CD14-positive monocyte (primary cell): Measurements from ENCODE around the gene PPARGC1A. TPM values are rescaled to one million over a fixed set of nuclear protein-coding genes. Genes with fewer than 3 reads are reported as not detected.

ENCODE experiments used
- DNase-seq, 3 donors: peaks; one replicate each; pipeline ENCODE4 v3.0.0-alpha.2; 2011 to 2022
- H2AFZ ChIP-seq: 2 replicates; pipeline ENCODE4 v1.6.0; 2012; ENCODE audit warnings: mild to moderate bottlenecking, low read depth, low read length, inconsistent platforms; ENCODE audit not compliant: insufficient read depth, poor library complexity, severe bottlenecking
- H3K27ac ChIP-seq, 2 donors: 1 replicate in 1 of 2; 2 replicates in 1 of 2; pipeline ENCODE4 v1.5.1; 2012 to 2013; ENCODE audit warnings: low read length in 2 of 2, control low read depth in 1 of 2, inconsistent platforms in 1 of 2, low read depth in 1 of 2, mild to moderate bottlenecking in 1 of 2
- H3K27me3 ChIP-seq, 2 donors: one replicate each; pipeline versions ENCODE4 v1.6.0 to v1.6.1; 2011 to 2013; ENCODE audit warnings: low read length in 2 of 2; ENCODE audit not compliant: control insufficient read depth in 2 of 2, insufficient read depth in 2 of 2
- H3K36me3 ChIP-seq, 2 donors: replicated peaks in 1 of 2; 1 replicate in 1 of 2; 2 replicates in 1 of 2; pipeline versions ENCODE4 v1.5.1 to v1.6.1; 2012 to 2013; ENCODE audit warnings: low read length in 2 of 2, control low read depth in 1 of 2, inconsistent platforms in 1 of 2, mild to moderate bottlenecking in 1 of 2; ENCODE audit not compliant: insufficient read depth in 2 of 2, control insufficient read depth in 1 of 2
- H3K4me1 ChIP-seq, 2 donors: 1 replicate in 1 of 2; 2 replicates in 1 of 2; pipeline versions ENCODE4 v1.5.1 to v1.6.1; 2012 to 2013; ENCODE audit warnings: low read length in 2 of 2, control low read depth in 1 of 2, inconsistent platforms in 1 of 2, mild to moderate bottlenecking in 1 of 2, moderate library complexity in 1 of 2; ENCODE audit not compliant: insufficient read depth in 2 of 2, control insufficient read depth in 1 of 2
- H3K4me2 ChIP-seq: replicated peaks from 2 replicates; pipeline ENCODE3; 2012; ENCODE audit warnings: low read length, moderate library complexity, mild to moderate bottlenecking; ENCODE audit not compliant: poor library complexity, severe bottlenecking; ENCODE audit errors: extremely low read depth
- H3K4me3 ChIP-seq, 3 experiments: fragments of 200-600 bp in 1 of 3; sonication (generic) in 1 of 3; replicated peaks in 1 of 3; 1 replicate in 2 of 3; 2 replicates in 1 of 3; pipeline ENCODE4 v1.5.1; 2011 to 2013; ENCODE audit warnings: low read length in 3 of 3, mild to moderate bottlenecking in 3 of 3, control low read depth in 2 of 3, low read depth in 2 of 3, inconsistent platforms in 1 of 3, moderate library complexity in 1 of 3
- H3K79me2 ChIP-seq: 2 replicates; pipeline ENCODE4 v1.6.0; 2012; ENCODE audit warnings: mild to moderate bottlenecking, control low read depth, inconsistent platforms, low read length, moderate library complexity; ENCODE audit not compliant: insufficient read depth
- H3K9ac ChIP-seq: 2 replicates; pipeline ENCODE4 v1.6.0; 2017; ENCODE audit warnings: low read length, mild to moderate bottlenecking; ENCODE audit not compliant: insufficient read depth, poor library complexity, severe bottlenecking
- H3K9me3 ChIP-seq, 2 donors: replicated peaks in 1 of 2; 1 replicate in 1 of 2; 2 replicates in 1 of 2; pipeline versions ENCODE4 v1.5.1 to v1.6.1; 2012 to 2013; ENCODE audit warnings: low read length in 2 of 2, control low read depth in 1 of 2; ENCODE audit not compliant: control insufficient read depth in 1 of 2, insufficient read depth in 1 of 2
- H4K20me1 ChIP-seq: 2 replicates; pipeline ENCODE4 v1.6.0; 2012; ENCODE audit warnings: mild to moderate bottlenecking, low read length, control low read depth, moderate library complexity; ENCODE audit not compliant: insufficient read depth
- H3K27ac Mint-ChIP-seq, 7 donors: one replicate each; pipeline ENCODE4 v1.8.0; 2020; ENCODE audit warnings: mild to moderate bottlenecking in 7 of 7, mixed read lengths in 7 of 7, moderate library complexity in 6 of 7, inconsistent platforms in 2 of 7
- H3K27me3 Mint-ChIP-seq, 3 donors: one replicate each; pipeline ENCODE4 v1.8.0; 2021 to 2022; ENCODE audit warnings: low read depth in 3 of 3, mild to moderate bottlenecking in 3 of 3, mixed read lengths in 3 of 3, moderate library complexity in 3 of 3, inconsistent platforms in 1 of 3
- H3K36me3 Mint-ChIP-seq, 2 donors: one replicate each; pipeline ENCODE4 v1.8.0; 2020; ENCODE audit warnings: mixed read lengths in 2 of 2, inconsistent platforms in 1 of 2, mild to moderate bottlenecking in 1 of 2
- H3K4me1 Mint-ChIP-seq: one replicate; pipeline ENCODE4 v1.8.0; 2020; ENCODE audit warnings: mild to moderate bottlenecking, mixed read lengths
- H3K4me3 Mint-ChIP-seq, 2 donors: one replicate each; pipeline ENCODE4 v1.8.0; 2020; ENCODE audit warnings: mild to moderate bottlenecking in 2 of 2, mixed read lengths in 2 of 2, moderate library complexity in 1 of 2
- H3K9me3 Mint-ChIP-seq, 7 donors: one replicate each; pipeline ENCODE4 v1.8.0; 2020 to 2022; ENCODE audit warnings: mixed read lengths in 7 of 7, mild to moderate bottlenecking in 6 of 7, moderate library complexity in 6 of 7, inconsistent platforms in 2 of 7
- WGBS: methylation state at CpG from one replicate; pipeline ENCODE4 v1.1.5; 2013; ENCODE audit warnings: missing lambda C conversion rate; ENCODE audit not compliant: insufficient coverage; 5-methylcytosine and 5-hydroxymethylcytosine counted together
- intact Hi-C, 2 donors: fragments of 100-400 bp; cut with micrococcal nuclease; formaldehyde crosslinking; loops; one replicate each; pipeline versions ENCODE4 v1.15.0 to v1.15.1; 2023
- polyA plus RNA-seq, 3 donors: library from polyadenylated mRNA; depleted of rRNA in 1 of 3; unstranded in 2 of 3; stranded (reverse) in 1 of 3; fragments of 300-500 nt in 2 of 3; fragments of >200 nt in 1 of 3; fragmentation: Illumina TruSeq in 2 of 3; gene quantifications; 1 replicate in 2 of 3; 2 replicates in 1 of 3; pipeline ENCODE4 v1.2.3, GENCODE V29; 2012 to 2021
- TF ChIP-seq, protein P1 (sequence below): fragments of 200-600 bp; IDR thresholded peaks from one replicate; pipeline ENCODE4 v1.8.0; 2022; ENCODE audit warnings: antibody characterized with exemption, mild to moderate bottlenecking

PPARGC1A gene
- polyA plus RNA-seq, 3 donors: 0.58 to 1.1 (median 0.79) TPM

GRCh38 chr4:23906839-23907238 is 17.0 kb upstream of the PPARGC1A start:
- TF ChIP-seq, protein P1, sequence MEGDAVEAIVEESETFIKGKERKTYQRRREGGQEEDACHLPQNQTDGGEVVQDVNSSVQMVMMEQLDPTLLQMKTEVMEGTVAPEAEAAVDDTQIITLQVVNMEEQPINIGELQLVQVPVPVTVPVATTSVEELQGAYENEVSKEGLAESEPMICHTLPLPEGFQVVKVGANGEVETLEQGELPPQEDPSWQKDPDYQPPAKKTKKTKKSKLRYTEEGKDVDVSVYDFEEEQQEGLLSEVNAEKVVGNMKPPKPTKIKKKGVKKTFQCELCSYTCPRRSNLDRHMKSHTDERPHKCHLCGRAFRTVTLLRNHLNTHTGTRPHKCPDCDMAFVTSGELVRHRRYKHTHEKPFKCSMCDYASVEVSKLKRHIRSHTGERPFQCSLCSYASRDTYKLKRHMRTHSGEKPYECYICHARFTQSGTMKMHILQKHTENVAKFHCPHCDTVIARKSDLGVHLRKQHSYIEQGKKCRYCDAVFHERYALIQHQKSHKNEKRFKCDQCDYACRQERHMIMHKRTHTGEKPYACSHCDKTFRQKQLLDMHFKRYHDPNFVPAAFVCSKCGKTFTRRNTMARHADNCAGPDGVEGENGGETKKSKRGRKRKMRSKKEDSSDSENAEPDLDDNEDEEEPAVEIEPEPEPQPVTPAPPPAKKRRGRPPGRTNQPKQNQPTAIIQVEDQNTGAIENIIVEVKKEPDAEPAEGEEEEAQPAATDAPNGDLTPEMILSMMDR: no peak
- Histone ChIP-seq H4K20me1 (no peaks in the 10 kb centered on the region), H2AFZ (no peak overlapping the region), H3K36me3 (no peaks in the 10 kb centered on the region), H3K9ac (no peak overlapping the region), H3K4me2 (no peak overlapping the region), H3K27me3 (no peaks in the 10 kb centered on the region), H3K9me3 (no peaks in the 10 kb centered on the region), H3K4me3 (no peak overlapping the region), H3K79me2 (no peaks in the 10 kb centered on the region), H3K4me1 (no peaks in the 10 kb centered on the region), H3K27ac (no peak overlapping the region)
- no peak for DNase-seq
- Mint-ChIP-seq H3K27ac (no peak overlapping the region), H3K4me3 (no peak overlapping the region), H3K36me3 (no peaks in the 10 kb centered on the region), H3K4me1 (no peaks in the 10 kb centered on the region), H3K9me3 (peaks cover 0 to 2% (median 0%) of the 10 kb centered on the region in 7 donors), H3K27me3 (peaks cover 0 to 4% (median 2%) of the 10 kb centered on the region in 3 donors)
- WGBS: no CpG with 5 or more reads among the region's 3 CpGs
- intact Hi-C loops: no loop called here

- no peak overlapping the region for H3K9ac ChIP-seq
- H3K27me3 Mint-ChIP-seq: peaks cover 0 to 4% (median 2%) of the 10 kb centered on the region in 3 donors
- TF ChIP-seq, protein P1: no peak
- H3K27ac ChIP-seq: no peak overlapping the region
- H3K79me2 ChIP-seq: no peaks in the 10 kb centered on the region
- WGBS: 96% methylated on average over 4 of the region's 5 CpGs
- no peak overlapping the region for H3K4me3 ChIP-seq
- H3K9me3 Mint-ChIP-seq: peaks cover 0 to 2% (median 0%) of the 10 kb centered on the region in 7 donors
- no peak overlapping the region for H3K27ac Mint-ChIP-seq
- H3K36me3 ChIP-seq: no peaks in the 10 kb centered on the region
- H3K4me1 Mint-ChIP-seq: no peaks in the 10 kb centered on the region
- intact Hi-C loops: no loop called here
- no peak for DNase-seq
- no peaks in the 10 kb centered on the region for H3K27me3 ChIP-seq
- H3K36me3 Mint-ChIP-seq: no peaks in the 10 kb centered on the region
- H4K20me1 ChIP-seq: no peaks in the 10 kb centered on the region
- H3K9me3 ChIP-seq: no peaks in the 10 kb centered on the region
- H3K4me1 ChIP-seq: no peaks in the 10 kb centered on the region
- no peak overlapping the region for H3K4me2 ChIP-seq
- no peak overlapping the region for H3K4me3 Mint-ChIP-seq
- H2AFZ ChIP-seq: no peak overlapping the region
These were observed 14.8 kb upstream of the PPARGC1A start for GRCh38 chr4:23904639-23905071.
